T-helper 1 cell treated with Interleukin-12 subunit alpha and Interleukin-12 subunit beta and Interleukin-4 antibody, amounts not matched to agents 30 μg/mL and 1 μg/mL, for 36 hours (primary cell): Measurements from ENCODE around the gene RNF175.

Experiments used
- H3K27ac Mint-ChIP-seq: one replicate; pipeline ENCODE4 v1.8.0; 2021; ENCODE audit warnings: mild to moderate bottlenecking, mixed read lengths
- H3K27me3 Mint-ChIP-seq: one replicate; pipeline ENCODE4 v1.8.0; 2021; ENCODE audit warnings: low read depth, mixed read lengths
- H3K36me3 Mint-ChIP-seq: one replicate; pipeline ENCODE4 v1.8.0; 2021; ENCODE audit warnings: low read depth, mixed read lengths
- H3K4me1 Mint-ChIP-seq: one replicate; pipeline ENCODE4 v1.8.0; 2021; ENCODE audit warnings: low read depth, mixed read lengths
- H3K4me3 Mint-ChIP-seq: one replicate; pipeline ENCODE4 v1.8.0; 2021; ENCODE audit warnings: mild to moderate bottlenecking, moderate library complexity, mixed read lengths
- H3K9me3 Mint-ChIP-seq: one replicate; pipeline ENCODE4 v1.8.0; 2021; ENCODE audit warnings: mixed read lengths

RNF175 gene

GRCh38 chr4:153661215-153661822, 98.5 kb downstream of the RNF175 start:
- Mint-ChIP-seq H3K27me3 (no peaks in the 10 kb centered on the region), H3K9me3 (peaks cover 7% of the 10 kb centered on the region), H3K4me1 (no peaks in the 10 kb centered on the region), H3K36me3 (peaks cover 5% of the 10 kb centered on the region), H3K27ac (no peak overlapping the region), H3K4me3 (no peak overlapping the region)
